Neural cell (in vitro differentiated cells): Measurements from ENCODE around the gene RRP1. TPM values are rescaled to one million over a fixed set of nuclear protein-coding genes. Genes with fewer than 3 reads are reported as not detected.

Source experiments
- H2AFZ ChIP-seq: fragments of 200-600, 300-800 bp; sonication (generic), shearing (Covaris generic); 2 replicates; pipeline ENCODE4 v1.6.0; 2014; ENCODE audit warnings: low read depth, mild to moderate bottlenecking, antibody characterized with exemption, low read length, moderate library complexity
- H3F3A ChIP-seq: fragments of 200-600 bp; shearing (Covaris generic); 2 replicates; pipeline ENCODE4 v1.6.1; 2016; ENCODE audit warnings: mild to moderate bottlenecking, moderate library complexity, mixed read lengths, antibody characterized with exemption, low read length; ENCODE audit not compliant: insufficient read depth, poor library complexity, severe bottlenecking
- H3K27ac ChIP-seq: fragments of 200-600, 300-800 bp; sonication (generic), shearing (Covaris generic); 2 replicates; pipeline ENCODE4 v1.5.1; 2014; ENCODE audit warnings: mild to moderate bottlenecking, low read length, moderate library complexity
- H3K27me3 ChIP-seq: fragments of 300-800, 200-600 bp; sonication (generic), shearing (Covaris generic); 2 replicates; pipeline ENCODE4 v1.6.0; 2014; ENCODE audit warnings: mild to moderate bottlenecking, low read depth, low read length, moderate library complexity; ENCODE audit not compliant: insufficient read depth
- H3K36me3 ChIP-seq: fragments of 300-800, 200-600 bp; sonication (generic), shearing (Covaris generic); 2 replicates; pipeline ENCODE4 v1.5.1; 2014; ENCODE audit warnings: mild to moderate bottlenecking, antibody characterized with exemption, low read length, moderate library complexity; ENCODE audit not compliant: insufficient read depth
- H3K4me2 ChIP-seq: fragments of 300-800, 200-600 bp; sonication (generic), shearing (Covaris generic); 2 replicates; pipeline ENCODE4 v1.6.0; 2014; ENCODE audit warnings: mild to moderate bottlenecking, low read length
- H3K4me3 ChIP-seq: fragments of 300-800, 200-600 bp; sonication (generic), shearing (Covaris generic); 2 replicates; pipeline ENCODE4 v1.5.1; 2014; ENCODE audit warnings: mild to moderate bottlenecking, low read length, moderate library complexity
- H3K79me2 ChIP-seq: fragments of 200-600 bp; shearing (Covaris generic); replicated peaks from 2 replicates; pipeline ENCODE4 v1.6.0; 2014; ENCODE audit warnings: mild to moderate bottlenecking, low read length, moderate library complexity; ENCODE audit not compliant: insufficient read depth
- H3K9ac ChIP-seq: fragments of 300-800, 200-600 bp; sonication (generic), shearing (Covaris generic); 2 replicates; pipeline ENCODE4 v1.6.1; 2016; ENCODE audit warnings: mild to moderate bottlenecking, low read length, mixed read lengths
- H3K9me2 ChIP-seq: fragments of 200-600 bp; shearing (Covaris generic); 2 replicates; pipeline ENCODE4 v1.6.1; 2016; ENCODE audit warnings: mild to moderate bottlenecking, low read length, mixed read lengths; ENCODE audit not compliant: insufficient read depth
- H3K9me3 ChIP-seq: fragments of 200-600, 300-800 bp; sonication (generic), shearing (Covaris generic); 2 replicates; pipeline ENCODE4 v1.6.1; 2016; ENCODE audit warnings: mild to moderate bottlenecking, mixed run types, low read length, moderate library complexity, mixed read lengths
- H4K20me1 ChIP-seq: fragments of 200-600 bp; shearing (Covaris generic); 2 replicates; pipeline ENCODE4 v1.6.1; 2016; ENCODE audit warnings: mild to moderate bottlenecking, mixed run types; ENCODE audit not compliant: insufficient read depth
- CTCF ChIP-seq: fragments of 450-650 bp; IDR thresholded peaks from 2 replicates; pipeline ENCODE4 v1.5.1; 2014; ENCODE audit warnings: antibody characterized with exemption, mild to moderate bottlenecking, moderate library complexity; ENCODE audit not compliant: poor library complexity, severe bottlenecking
- EP300 ChIP-seq: fragments of 450-650 bp; conservative IDR thresholded peaks from 2 replicates; pipeline ENCODE4 v1.6.1; 2014; ENCODE audit warnings: antibody characterized with exemption, mild to moderate bottlenecking, moderate library complexity; ENCODE audit not compliant: poor library complexity, severe bottlenecking
- EZH2 ChIP-seq: fragments of 200-600, 300-800 bp; shearing (Covaris generic), sonication (generic); IDR thresholded peaks from 2 replicates; pipeline ENCODE4 v1.6.1; 2014; ENCODE audit warnings: antibody characterized with exemption, low read length, borderline replicate concordance, mild to moderate bottlenecking; ENCODE audit not compliant: insufficient read depth, poor library complexity, severe bottlenecking
- MXI1 ChIP-seq: fragments of 450-650 bp; conservative IDR thresholded peaks from 2 replicates; pipeline ENCODE4 v1.6.1; 2014; ENCODE audit warnings: antibody characterized with exemption, mild to moderate bottlenecking; ENCODE audit not compliant: poor library complexity, severe bottlenecking
- POLR2AphosphoS5 ChIP-seq: IDR thresholded peaks from 2 replicates; pipeline ENCODE4 v1.6.1; 2012
- RAD21 ChIP-seq: fragments of 450-650 bp; conservative IDR thresholded peaks from 2 replicates; pipeline ENCODE4 v1.6.1; 2014; ENCODE audit warnings: antibody characterized with exemption, mild to moderate bottlenecking, moderate library complexity
- REST ChIP-seq: IDR thresholded peaks from 2 replicates; pipeline ENCODE4 v1.6.1; 2012; ENCODE audit warnings: borderline replicate concordance
- SMC3 ChIP-seq: fragments of 450-650 bp; conservative IDR thresholded peaks from 2 replicates; pipeline ENCODE4 v1.6.1; 2014; ENCODE audit warnings: antibody characterized with exemption, mild to moderate bottlenecking, moderate library complexity; ENCODE audit not compliant: poor library complexity
- TAF1 ChIP-seq: IDR thresholded peaks from 2 replicates; pipeline ENCODE4 v1.6.1; 2012; ENCODE audit warnings: low read depth
- polyA plus RNA-seq: library from polyadenylated mRNA; depleted of rRNA; stranded (reverse); fragments of >200 nt; gene quantifications from 2 replicates; pipeline ENCODE4 v1.2.3, GENCODE V29; 2014

RRP1 gene
- polyA plus RNA-seq, 1 donor from 2014 or later, result 35.8 TPM

DNA sequence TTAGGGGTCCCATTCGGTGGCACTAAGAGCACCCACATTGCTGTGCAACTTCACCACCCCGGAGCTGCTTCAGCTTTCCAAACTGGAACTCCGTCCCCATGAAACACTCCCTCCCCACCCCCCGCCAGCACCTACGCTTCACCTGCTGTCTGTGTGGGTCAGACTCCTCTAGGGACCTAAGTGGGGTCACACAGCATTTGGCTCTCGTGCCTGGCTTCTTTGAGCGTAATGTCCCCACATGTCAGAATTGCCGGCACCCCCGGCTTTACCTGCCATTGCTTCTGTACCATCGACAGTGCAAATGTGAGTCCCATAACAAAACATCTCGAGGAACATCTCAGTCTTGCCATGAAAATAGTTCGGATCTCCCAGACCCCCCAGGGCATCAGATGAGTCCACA is 39.8 kb downstream of the RRP1 start:
- no peak for TF ChIP-seq SMC3
- no peak for TF ChIP-seq EZH2
- no peak for TF ChIP-seq RAD21
- TF ChIP-seq POLR2AphosphoS5, result no peak
- no peak for TF ChIP-seq TAF1
- TF ChIP-seq CTCF, result no peak
- no peak for TF ChIP-seq MXI1
- TF ChIP-seq EP300, result no peak
- no peak for TF ChIP-seq REST
- no peak overlapping the region for H3K4me3 ChIP-seq

DNA sequence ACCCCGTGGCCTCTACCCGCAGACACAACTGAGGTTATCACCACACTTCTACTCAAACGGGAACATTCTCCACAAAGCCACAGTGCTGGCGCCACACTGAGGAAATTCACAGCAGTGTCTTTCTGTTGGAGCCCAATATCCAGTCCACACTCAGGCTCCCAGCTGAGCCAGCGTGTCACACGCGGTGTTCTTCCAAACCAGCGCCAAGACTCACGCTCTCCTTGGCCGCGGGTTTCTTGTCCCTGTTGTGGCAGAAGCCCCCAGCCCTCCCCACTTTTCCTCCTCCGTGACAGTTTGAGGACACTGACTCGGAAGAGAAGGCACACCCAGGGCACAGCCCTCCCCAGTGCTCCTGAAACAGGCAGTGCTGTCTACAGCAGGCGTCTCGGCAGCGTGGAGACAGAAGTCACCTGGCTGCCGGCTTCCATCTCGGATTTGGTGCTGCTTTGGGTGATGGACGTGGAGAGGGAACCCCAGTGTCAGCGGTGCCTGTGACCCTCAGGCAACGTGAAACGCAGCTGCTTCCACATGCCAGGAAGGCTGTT is 40.3 kb downstream of the RRP1 start:
- H2AFZ ChIP-seq, result no peak overlapping the region

More for the DNA sequence above, 39.8 kb downstream of the RRP1 start:
- Histone ChIP-seq H2AFZ (no peak overlapping the region), H3K27me3 (no peaks in the 10 kb centered on the region), H3F3A (no peaks in the 10 kb centered on the region), H3K9me2 (no peaks in the 10 kb centered on the region), H3K4me2 (no peak overlapping the region), H4K20me1 (no peaks in the 10 kb centered on the region), H3K27ac (no peak overlapping the region), H3K9ac (no peak overlapping the region), H3K36me3 (no peaks in the 10 kb centered on the region), H3K9me3 (no peaks in the 10 kb centered on the region), H3K79me2 (no peaks in the 10 kb centered on the region)

More for the DNA sequence above, 40.3 kb downstream of the RRP1 start:
- Histone ChIP-seq H3K79me2 (no peaks in the 10 kb centered on the region), H3F3A (no peaks in the 10 kb centered on the region), H3K9me2 (no peaks in the 10 kb centered on the region), H3K27ac (no peak overlapping the region), H3K9ac (no peak overlapping the region), H4K20me1 (no peaks in the 10 kb centered on the region), H3K27me3 (no peaks in the 10 kb centered on the region), H3K9me3 (no peaks in the 10 kb centered on the region), H3K36me3 (no peaks in the 10 kb centered on the region), H3K4me3 (no peak overlapping the region), H3K4me2 (no peak overlapping the region)
- TF ChIP-seq RAD21 (no peak), TAF1 (no peak), EP300 (no peak), REST (no peak), CTCF (no peak), SMC3 (no peak), EZH2 (no peak), POLR2AphosphoS5 (no peak), MXI1 (no peak)
